HepG2 (cell line): Measurements from ENCODE around the gene JKAMP. TPM values are rescaled to one million over a fixed set of nuclear protein-coding genes. Genes with fewer than 3 reads are reported as not detected.

Experiments used
- ATAC-seq: fragments of 200-7000 bp; cut with Tn5 transposase; 3 replicates; pipeline ENCODE4 v1.9.1; 2020; ENCODE audit warnings: mild to moderate bottlenecking, moderate library complexity
- BruUV-seq: library from RNA; stranded (reverse); fragments of 400-500 nt; replicated peaks from 2 replicates; lab custom pipeline; 2021; lab: Mats Ljungman, UMichigan
- CTCF ChIA-PET: fragments of 300-600 bp; formaldehyde crosslinking; extraction: SDS; loops from one replicate; lab custom pipeline; 2021; ENCODE audit warnings: low total read pairs, inconsistent platforms, low intra/inter-chr PET ratio; lab: Yijun Ruan, JAX
- POLR2A ChIA-PET: fragments of 350-600 bp; sonication (Branson Sonifier 250); formaldehyde crosslinking; loops from one replicate; lab custom pipeline; 2020; ENCODE audit warnings: antibody characterized with exemption, inconsistent platforms; lab: Yijun Ruan, JAX
- DNase-seq: peaks from one replicate; pipeline ENCODE4 v3.0.0-alpha.2; 2015; ENCODE audit warnings: low spot score
- FAIRE-seq: peaks from 3 replicates; lab custom pipeline; 2011; peaks lifted over from hg19 to GRCh38; lab: Jason Lieb, UNC
- H2AFZ ChIP-seq: one replicate; pipeline ENCODE4 v1.6.1; 2011; ENCODE audit warnings: low read length, inconsistent platforms
- H3K27ac ChIP-seq: fragments of 300-600 bp; 3 replicates; pipeline ENCODE4 v1.8.0; 2011; ENCODE audit warnings: mixed run types, mild to moderate bottlenecking, mixed read lengths, low read length, inconsistent platforms; ENCODE audit not compliant: insufficient read depth; ENCODE audit errors: extremely low read length
- H3K27me3 ChIP-seq, 2 experiments: fragments of 200-600 bp in 1 of 2; 2 replicates in 1 of 2; 3 replicates in 1 of 2; pipeline versions ENCODE4 v1.6.0 to v1.8.0; 2011; ENCODE audit warnings: low read length in 2 of 2, mild to moderate bottlenecking in 2 of 2, moderate library complexity in 2 of 2, inconsistent platforms in 1 of 2; ENCODE audit not compliant: insufficient read depth in 2 of 2, control insufficient read depth in 1 of 2
- H3K36me3 ChIP-seq, 2 experiments: fragments of 200-600 bp in 1 of 2; replicated peaks in 1 of 2; 2 replicates in 1 of 2; 3 replicates in 1 of 2; pipeline versions ENCODE4 v1.5.1 to v1.8.0; 2011; ENCODE audit warnings: low read length in 2 of 2, inconsistent platforms in 1 of 2; ENCODE audit not compliant: insufficient read depth in 2 of 2, control insufficient read depth in 1 of 2
- H3K4me1 ChIP-seq: 2 replicates; pipeline ENCODE4 v1.5.1; 2012; ENCODE audit warnings: low read length, inconsistent platforms; ENCODE audit not compliant: insufficient read depth
- H3K4me2 ChIP-seq: 2 replicates; pipeline ENCODE4 v1.6.0; 2011; ENCODE audit warnings: low read depth, low read length, inconsistent platforms
- H3K4me3 ChIP-seq, 3 experiments: fragments of 200-600 bp in 1 of 3; sonication (generic), shearing (Covaris generic) in 1 of 3; replicated peaks in 1 of 3; 2 replicates each; pipeline ENCODE4 v1.5.1; 2011 to 2016; ENCODE audit warnings: low read length in 3 of 3, inconsistent platforms in 2 of 3, low read depth in 2 of 3, mild to moderate bottlenecking in 2 of 3, control low read depth in 1 of 3, mixed read lengths in 1 of 3; ENCODE audit not compliant: insufficient read depth in 1 of 3
- H3K79me2 ChIP-seq: one replicate; pipeline ENCODE4 v1.6.1; 2011; ENCODE audit warnings: low read length, inconsistent platforms; ENCODE audit not compliant: insufficient read depth
- H3K9ac ChIP-seq: 2 replicates; pipeline ENCODE4 v1.6.0; 2011; ENCODE audit warnings: mild to moderate bottlenecking, low read depth, low read length, inconsistent platforms; ENCODE audit not compliant: insufficient read depth
- H3K9me3 ChIP-seq: 2 replicates; pipeline ENCODE4 v1.5.1; 2012; ENCODE audit warnings: mild to moderate bottlenecking, low read length
- H4K20me1 ChIP-seq: 2 replicates; pipeline ENCODE4 v1.6.0; 2011; ENCODE audit warnings: inconsistent platforms, mild to moderate bottlenecking, low read length, moderate library complexity; ENCODE audit not compliant: insufficient read depth
- DMTF1 ChIP-seq: sonication (generic); formaldehyde crosslinking; IDR thresholded peaks from 2 replicates; pipeline ENCODE4 v1.4.0; 2020; ENCODE audit warnings: mild to moderate bottlenecking, missing genetic modification reagents
- FLYWCH1 ChIP-seq: sonication (generic); formaldehyde crosslinking; IDR thresholded peaks from 2 replicates; pipeline ENCODE4 v1.8.1; 2023; ENCODE audit warnings: mild to moderate bottlenecking, missing genetic modification reagents
- MTF2 ChIP-seq: sonication (generic); formaldehyde crosslinking; IDR thresholded peaks from 2 replicates; pipeline ENCODE4 v1.5.0; 2020; ENCODE audit warnings: missing genetic modification reagents, borderline replicate concordance
- RNF2 ChIP-seq: fragments of 450-650 bp; conservative IDR thresholded peaks from 2 replicates; pipeline ENCODE4 v1.6.1; 2016; ENCODE audit warnings: low read depth
- ZBTB49 ChIP-seq: sonication (generic); formaldehyde crosslinking; IDR thresholded peaks from 2 replicates; pipeline ENCODE4 v1.4.0; 2020; ENCODE audit warnings: missing genetic modification reagents, borderline replicate concordance
- ZNF281 ChIP-seq: sonication (generic); formaldehyde crosslinking; IDR thresholded peaks from 2 replicates; pipeline ENCODE4 v1.4.0; 2020; ENCODE audit warnings: missing genetic modification reagents, borderline replicate concordance
- ZNF318 ChIP-seq: sonication (generic); formaldehyde crosslinking; IDR thresholded peaks from 2 replicates; pipeline ENCODE4 v1.4.0; 2020; ENCODE audit warnings: mild to moderate bottlenecking, missing genetic modification reagents
- ZNF850 ChIP-seq: sonication (generic); formaldehyde crosslinking; conservative IDR thresholded peaks from 2 replicates; pipeline ENCODE4 v1.9.0; 2021; ENCODE audit warnings: mild to moderate bottlenecking, missing genetic modification reagents
- WGBS: methylation state at CpG from one replicate; pipeline ENCODE4 v1.1.6; 2017; ENCODE audit warnings: low lambda C conversion rate; 5-methylcytosine and 5-hydroxymethylcytosine counted together
- in situ Hi-C: cut with HindIII; loops from 2 replicates; pipeline ENCODE4 v1.10.0; 2017; ENCODE audit warnings: low pct_unique_long_range_greater_than_20kb; ENCODE audit not compliant: extremely low pct_ligation_motif_present
- intact Hi-C: fragments of 100-400 bp; cut with micrococcal nuclease; formaldehyde crosslinking; loops from one replicate; pipeline ENCODE4 v1.10.0; 2022; ENCODE audit not compliant: unreplicated experiment
- polyA plus RNA-seq, 8 experiments: library from polyadenylated mRNA; depleted of rRNA in 3 of 8; stranded (reverse) in 7 of 8; unstranded in 1 of 8; fragments of >200 nt; fragmentation: Illumina TruSeq in 4 of 8; extraction: Trizol in 4 of 8; gene quantifications; 2 replicates each; pipeline versions ENCODE4 v1.2.1 to v1.2.3, GENCODE V29; 2011 to 2016; ENCODE audit warnings: low read depth in 4 of 8, missing spikeins in 1 of 8, mixed read lengths in 1 of 8; ENCODE audit not compliant: insufficient read depth in 1 of 8
- total RNA-seq, 5 experiments: library from RNA; depleted of rRNA; stranded (reverse); fragments of >200 nt; fragmentation: Illumina TruSeq; extraction: Trizol; gene quantifications; 2 replicates each; pipeline ENCODE4 v1.2.3, GENCODE V29; 2016; ENCODE audit warnings: low read depth in 1 of 5

JKAMP gene
- total and polyA plus RNA-seq, 2 of the 13 experiments (the other 11 are each of a cell fraction or from before 2014, with no cell fraction given): 56.4 to 135 TPM

GRCh38 chr14:59510001-59510400, 25.7 kb downstream of the JKAMP start:
- H3K9me3 ChIP-seq: no peaks in the 10 kb centered on the region
- no peak overlapping the region for H3K4me3 ChIP-seq
- H3K79me2 ChIP-seq: no peaks in the 10 kb centered on the region
- no peaks in the 10 kb centered on the region for H3K27me3 ChIP-seq
- in situ Hi-C loops: loop anchor here (25.0 kb wide), 1 partner anchor 677 kb away; no protein-coding TSS in a partner anchor
- no peak for DNase-seq
- H3K4me2 ChIP-seq: no peak overlapping the region
- no TSS peak for BruUV-seq
- H3K27ac ChIP-seq: no peak overlapping the region
- FAIRE-seq: no peak
- no peak for ATAC-seq
- ChIA-PET POLR2A (no interaction called here), CTCF (no interaction called here)
- H3K4me1 ChIP-seq: peaks cover 30% of the 10 kb centered on the region
- 56% methylated on average over 2 of the region's 2 CpGs for WGBS
- H3K36me3 ChIP-seq: no peaks in the 10 kb centered on the region
- H4K20me1 ChIP-seq: no peaks in the 10 kb centered on the region
- intact Hi-C loops: no loop called here
- H2AFZ ChIP-seq: no peak overlapping the region
- H3K9ac ChIP-seq: no peak overlapping the region
- TF ChIP-seq ZNF850: no peak
- TF ChIP-seq FLYWCH1 (CRISPR knock-in tag): no peak
- TF ChIP-seq ZNF281 (CRISPR knock-in tag): no peak
- TF ChIP-seq ZBTB49 (CRISPR knock-in tag): no peak
- no peak for TF ChIP-seq DMTF1 (CRISPR knock-in tag)
- no peak for TF ChIP-seq ZNF318 (CRISPR knock-in tag)
- no peak for TF ChIP-seq RNF2
- no peak for TF ChIP-seq MTF2 (CRISPR knock-in tag)
